Liver (tissue), 3 donors: ENCODE results near the gene MRAS.

Experiments
- GABPA ChIP-seq, 2 donors: IDR thresholded peaks in 1 of 2; conservative IDR thresholded peaks in 1 of 2; 2 replicates each; pipeline ENCODE4 v1.6.1; 2016; ENCODE audit warnings: antibody characterized with exemption in 2 of 2, mild to moderate bottlenecking in 1 of 2, moderate library complexity in 1 of 2
- JUND ChIP-seq, 2 donors: IDR thresholded peaks; 2 replicates each; pipeline ENCODE4 v1.6.1; 2016; ENCODE audit warnings: antibody characterized with exemption in 2 of 2
- NR2F2 ChIP-seq: IDR thresholded peaks from 2 replicates; pipeline ENCODE4 v1.6.1; 2016; ENCODE audit warnings: antibody characterized with exemption
- RAD21 ChIP-seq, 2 donors: IDR thresholded peaks; 2 replicates each; pipeline ENCODE4 v1.6.1; 2016; ENCODE audit warnings: antibody characterized with exemption in 2 of 2, mild to moderate bottlenecking in 2 of 2
- TAF1 ChIP-seq: conservative IDR thresholded peaks from 2 replicates; pipeline ENCODE4 v1.6.1; 2016; ENCODE audit warnings: antibody characterized with exemption, mild to moderate bottlenecking
- TF ChIP-seq, protein P1 (sequence below): fragments of 150-350 bp; IDR thresholded peaks from 2 replicates; pipeline ENCODE4 v1.5.1; 2017; ENCODE audit warnings: improper control_type of control experiment, low read depth, low read length; ENCODE audit not compliant: missing input control
- donor health status: healthy.
- donor health status: healthy.

DNA sequence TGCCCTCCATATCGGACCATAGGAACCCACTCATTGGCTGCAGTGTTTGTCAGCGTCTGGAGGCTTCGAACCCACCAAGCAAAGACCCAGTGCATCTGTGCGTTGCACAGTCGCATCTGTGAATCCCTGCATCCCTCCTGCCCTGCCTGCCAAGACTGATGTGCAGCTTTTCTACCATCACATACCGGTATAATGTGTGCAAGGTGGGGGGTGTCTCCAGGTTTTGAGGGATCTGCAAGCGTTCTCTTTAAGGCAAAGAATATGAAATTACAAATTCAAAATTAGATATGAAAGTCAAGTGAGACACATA lies 18.4 kb upstream of the MRAS start:
- TF ChIP-seq RAD21 (IDR thresholded peaks at IDR 0.05) (no peak), NR2F2 (no peak), GABPA (IDR thresholded peaks at IDR 0.05 in 1 of 2, conservative IDR thresholded peaks at IDR 0.05 in 1 of 2) (no peak), TAF1 (no peak), JUND (IDR thresholded peaks at IDR 0.05) (no peak)
- TF ChIP-seq, protein P1, sequence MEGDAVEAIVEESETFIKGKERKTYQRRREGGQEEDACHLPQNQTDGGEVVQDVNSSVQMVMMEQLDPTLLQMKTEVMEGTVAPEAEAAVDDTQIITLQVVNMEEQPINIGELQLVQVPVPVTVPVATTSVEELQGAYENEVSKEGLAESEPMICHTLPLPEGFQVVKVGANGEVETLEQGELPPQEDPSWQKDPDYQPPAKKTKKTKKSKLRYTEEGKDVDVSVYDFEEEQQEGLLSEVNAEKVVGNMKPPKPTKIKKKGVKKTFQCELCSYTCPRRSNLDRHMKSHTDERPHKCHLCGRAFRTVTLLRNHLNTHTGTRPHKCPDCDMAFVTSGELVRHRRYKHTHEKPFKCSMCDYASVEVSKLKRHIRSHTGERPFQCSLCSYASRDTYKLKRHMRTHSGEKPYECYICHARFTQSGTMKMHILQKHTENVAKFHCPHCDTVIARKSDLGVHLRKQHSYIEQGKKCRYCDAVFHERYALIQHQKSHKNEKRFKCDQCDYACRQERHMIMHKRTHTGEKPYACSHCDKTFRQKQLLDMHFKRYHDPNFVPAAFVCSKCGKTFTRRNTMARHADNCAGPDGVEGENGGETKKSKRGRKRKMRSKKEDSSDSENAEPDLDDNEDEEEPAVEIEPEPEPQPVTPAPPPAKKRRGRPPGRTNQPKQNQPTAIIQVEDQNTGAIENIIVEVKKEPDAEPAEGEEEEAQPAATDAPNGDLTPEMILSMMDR: no peak
